Upper lobe of right lung (tissue), 1 donor: Measurements from ENCODE around the gene RNF115. TPM values are rescaled to one million over a fixed set of nuclear protein-coding genes. Genes with fewer than 3 reads are reported as not detected.

ENCODE experiments used
- ATAC-seq: fragments of 200-7000 bp; cut with Tn5 transposase; one replicate; pipeline ENCODE4 v1.9.1; 2020; ENCODE audit warnings: mild to moderate bottlenecking, moderate library complexity
- DNase-seq: peaks from one replicate; pipeline ENCODE4 v3.0.0-alpha.2; 2020
- H3K27ac ChIP-seq: fragments of 200-600 bp; one replicate; pipeline ENCODE4 v1.8.0; 2022
- H3K27me3 ChIP-seq: fragments of 200-600 bp; one replicate; pipeline ENCODE4 v1.8.0; 2022; ENCODE audit warnings: mild to moderate bottlenecking
- H3K36me3 ChIP-seq: fragments of 200-600 bp; one replicate; pipeline ENCODE4 v1.8.0; 2022
- H3K4me1 ChIP-seq: fragments of 200-600 bp; one replicate; pipeline ENCODE4 v1.8.0; 2022
- H3K4me3 ChIP-seq: fragments of 200-600 bp; one replicate; pipeline ENCODE4 v1.8.0; 2022; ENCODE audit warnings: mild to moderate bottlenecking
- H3K9me3 ChIP-seq: fragments of 200-600 bp; one replicate; pipeline ENCODE4 v1.8.0; 2022
- intact Hi-C: fragments of 100-400 bp; cut with DNase I; formaldehyde crosslinking; loops from one replicate; pipeline ENCODE4 v1.11.0; 2022
- microRNA-seq: library from miRNA; unstranded; fragments of <30 nt; microRNA quantifications from one replicate; pipeline ENCODE4 v1.2.0, GENCODE V29; 2020; ENCODE audit warnings: borderline microRNAs expressed
- total RNA-seq: library from RNA; stranded (reverse); fragmentation: NEBNext Ultra II Directional; extraction: Animal tissue kit (Norgen Biotek cat#: 25700); gene quantifications from one replicate; pipeline ENCODE4 v1.2.1, GENCODE V29; 2021
- TF ChIP-seq, protein P1 (sequence below): fragments of 200-600 bp; IDR thresholded peaks from one replicate; pipeline ENCODE4 v1.8.0; 2022; ENCODE audit warnings: antibody characterized with exemption
- donor health status: DM: no; HTN: yes; CAD: no; lungs with severe emphysema.

RNF115 gene
- total RNA-seq, 1 donor from 2014 or later, result 15.8 TPM

DNA sequence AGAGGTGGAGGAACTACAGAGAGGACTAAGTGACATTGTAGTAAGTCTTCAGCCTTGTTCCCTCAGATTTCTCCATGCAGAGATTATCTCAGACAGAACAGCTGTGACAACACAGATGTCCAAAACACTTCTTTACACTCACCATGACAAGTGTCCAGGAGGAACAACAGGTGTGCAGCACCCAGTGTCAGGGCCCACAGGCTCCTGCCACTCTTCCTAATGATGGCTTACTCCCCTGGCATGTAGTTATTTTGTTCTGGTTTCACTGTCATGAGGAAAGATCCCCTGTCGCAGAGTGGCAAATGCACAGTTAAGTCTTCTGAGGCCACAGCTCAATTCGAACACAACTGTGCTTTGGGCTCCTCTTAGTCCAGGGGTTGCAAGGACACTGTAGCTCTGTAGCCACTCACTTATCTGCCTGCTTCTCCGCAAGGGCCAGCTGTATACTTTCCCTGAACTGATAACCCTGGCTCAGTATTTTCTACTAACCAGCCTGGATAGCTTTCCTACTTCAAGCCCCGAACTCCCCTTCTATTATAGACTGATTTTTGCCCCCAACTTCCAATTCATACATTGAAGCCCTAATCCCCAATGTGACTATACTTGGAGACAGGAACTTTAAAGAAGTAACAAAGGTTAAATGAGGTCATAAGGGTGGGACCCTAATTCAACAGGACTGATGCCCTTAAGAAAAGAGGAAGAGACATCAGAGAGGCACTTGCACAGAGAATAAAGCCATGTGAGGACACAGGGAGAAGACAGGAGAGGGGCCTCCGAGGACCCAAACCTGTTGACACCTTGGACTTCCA is 127.9 kb downstream of the RNF115 start:
- no peaks in the 10 kb centered on the region for H3K9me3 ChIP-seq
- H3K4me1 ChIP-seq, result no peaks in the 10 kb centered on the region
- no peaks in the 10 kb centered on the region for H3K36me3 ChIP-seq
- ATAC-seq (peak; percentile 49), DNase-seq (no peak)
- H3K27me3 ChIP-seq, result no peaks in the 10 kb centered on the region
- intact Hi-C loops, result no loop called here
- H3K27ac ChIP-seq, result no peak overlapping the region
- TF ChIP-seq, protein P1, sequence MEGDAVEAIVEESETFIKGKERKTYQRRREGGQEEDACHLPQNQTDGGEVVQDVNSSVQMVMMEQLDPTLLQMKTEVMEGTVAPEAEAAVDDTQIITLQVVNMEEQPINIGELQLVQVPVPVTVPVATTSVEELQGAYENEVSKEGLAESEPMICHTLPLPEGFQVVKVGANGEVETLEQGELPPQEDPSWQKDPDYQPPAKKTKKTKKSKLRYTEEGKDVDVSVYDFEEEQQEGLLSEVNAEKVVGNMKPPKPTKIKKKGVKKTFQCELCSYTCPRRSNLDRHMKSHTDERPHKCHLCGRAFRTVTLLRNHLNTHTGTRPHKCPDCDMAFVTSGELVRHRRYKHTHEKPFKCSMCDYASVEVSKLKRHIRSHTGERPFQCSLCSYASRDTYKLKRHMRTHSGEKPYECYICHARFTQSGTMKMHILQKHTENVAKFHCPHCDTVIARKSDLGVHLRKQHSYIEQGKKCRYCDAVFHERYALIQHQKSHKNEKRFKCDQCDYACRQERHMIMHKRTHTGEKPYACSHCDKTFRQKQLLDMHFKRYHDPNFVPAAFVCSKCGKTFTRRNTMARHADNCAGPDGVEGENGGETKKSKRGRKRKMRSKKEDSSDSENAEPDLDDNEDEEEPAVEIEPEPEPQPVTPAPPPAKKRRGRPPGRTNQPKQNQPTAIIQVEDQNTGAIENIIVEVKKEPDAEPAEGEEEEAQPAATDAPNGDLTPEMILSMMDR, result no peak
- no peak overlapping the region for H3K4me3 ChIP-seq

DNA sequence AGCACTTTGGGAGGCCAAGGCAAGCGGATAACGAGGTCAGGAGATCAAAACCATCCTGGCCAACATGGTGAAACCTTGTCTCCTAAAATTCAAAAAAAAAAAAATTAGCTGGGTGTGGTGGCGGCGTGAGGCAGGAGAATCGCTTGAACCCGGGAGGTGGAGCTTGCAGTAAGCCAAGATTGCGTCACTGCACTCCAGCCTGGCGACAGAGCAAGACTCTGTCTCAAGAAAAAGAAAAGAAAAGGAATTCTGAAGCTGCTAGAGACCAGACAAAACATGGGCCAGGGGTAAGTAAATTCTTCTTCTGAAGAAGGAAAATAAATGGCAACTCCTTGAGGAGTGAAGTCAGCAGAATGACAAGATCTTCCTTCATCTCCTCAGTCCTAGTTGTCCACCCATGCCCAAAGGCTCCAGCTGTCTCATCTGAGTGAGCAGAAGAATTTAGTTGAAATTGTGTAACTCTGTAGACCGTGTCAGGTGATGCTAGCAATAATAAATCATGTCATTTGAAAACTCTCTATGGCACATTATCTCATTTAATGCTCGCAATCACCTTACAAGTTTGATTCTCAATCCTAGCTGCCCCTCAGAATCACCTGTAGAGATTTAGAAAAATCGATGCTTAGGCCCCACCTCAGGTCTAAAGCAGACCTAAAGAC is 131.0 kb downstream of the RNF115 start:
- no peak for DNase-seq
- Histone ChIP-seq H3K27ac (no peak overlapping the region), H3K36me3 (no peaks in the 10 kb centered on the region), H3K4me1 (no peaks in the 10 kb centered on the region), H3K9me3 (no peaks in the 10 kb centered on the region), H3K4me3 (no peak overlapping the region), H3K27me3 (no peaks in the 10 kb centered on the region)
- intact Hi-C loops, result no loop called here
- TF ChIP-seq, protein P1, result no peak
- no peak for ATAC-seq

DNA sequence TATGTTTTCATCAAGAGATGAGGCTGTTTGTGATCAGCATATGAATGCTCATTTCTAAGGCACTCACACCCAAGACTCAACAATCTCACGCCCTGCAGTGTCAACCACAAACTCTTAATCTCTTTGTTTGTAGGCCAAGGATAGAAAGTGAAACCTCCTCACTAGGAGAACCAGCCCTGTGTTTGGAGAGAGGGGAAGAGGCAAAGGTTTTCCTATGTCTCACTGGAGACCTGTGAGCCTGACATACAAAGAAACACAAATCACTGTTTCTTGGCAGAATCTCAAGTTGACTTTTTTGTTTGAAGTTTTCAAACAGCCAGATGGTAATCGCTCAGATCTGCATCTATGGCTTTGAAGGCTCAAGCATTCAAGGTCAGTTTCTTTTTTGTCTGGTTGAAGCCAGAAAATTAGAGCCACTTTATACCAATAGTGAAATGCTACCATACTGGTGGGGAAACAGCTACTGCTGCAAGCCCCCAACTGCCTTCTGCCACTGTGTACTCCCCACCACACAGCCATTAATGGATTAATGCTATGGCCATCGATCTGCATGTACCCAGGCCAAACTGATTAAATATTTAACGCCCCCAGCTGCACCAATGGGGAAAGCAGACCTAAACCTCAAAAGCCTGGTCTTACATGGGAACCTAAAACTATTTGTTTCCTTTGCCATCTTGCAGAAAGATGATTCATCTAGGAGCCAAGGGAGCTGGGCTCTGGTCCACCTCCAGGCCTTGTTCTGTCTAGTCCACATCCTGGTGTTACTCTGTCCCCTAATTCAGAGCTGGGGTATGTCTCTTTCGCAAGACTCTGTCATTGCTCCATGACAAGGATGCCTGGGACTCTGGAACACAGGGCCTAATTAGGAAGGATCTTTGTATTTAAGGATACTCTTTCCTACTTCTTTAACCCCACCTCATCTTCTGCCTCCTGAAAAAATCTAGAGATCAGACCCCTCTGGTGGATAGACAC is 133.0 kb downstream of the RNF115 start:
- H3K4me3 ChIP-seq, result no peak overlapping the region
- H3K27me3 ChIP-seq, result no peaks in the 10 kb centered on the region
- no peaks in the 10 kb centered on the region for H3K4me1 ChIP-seq
- H3K27ac ChIP-seq, result no peak overlapping the region
- DNase-seq (no peak), ATAC-seq (peak; percentile 58)
- H3K36me3 ChIP-seq, result no peaks in the 10 kb centered on the region
- TF ChIP-seq, protein P1, result no peak
- intact Hi-C loops, result no loop called here
- no peaks in the 10 kb centered on the region for H3K9me3 ChIP-seq

DNA sequence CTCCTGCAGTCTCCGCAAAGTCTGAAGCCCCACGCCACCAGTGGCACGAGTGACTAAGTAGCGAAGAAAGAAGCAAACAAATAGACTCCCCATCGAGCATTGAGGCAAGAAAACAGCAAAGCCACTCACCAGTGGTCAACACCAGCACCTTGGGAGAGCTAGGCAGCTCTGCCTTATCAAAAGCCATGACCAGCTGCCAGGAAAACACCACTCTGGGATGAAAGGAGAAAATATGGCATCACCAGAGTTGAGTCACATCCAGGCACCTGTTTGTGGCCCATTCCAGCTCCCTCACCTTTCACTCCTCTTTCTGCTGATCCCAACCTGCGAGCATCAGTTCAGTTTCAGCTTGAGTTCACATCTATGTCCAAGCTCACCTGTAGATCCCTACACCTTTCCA is 134.0 kb downstream of the RNF115 start:
- H3K27ac ChIP-seq, result no peak overlapping the region
- no peak for DNase-seq
- no peaks in the 10 kb centered on the region for H3K9me3 ChIP-seq
- H3K4me3 ChIP-seq, result no peak overlapping the region
- H3K27me3 ChIP-seq, result no peaks in the 10 kb centered on the region
- no peaks in the 10 kb centered on the region for H3K4me1 ChIP-seq
- TF ChIP-seq, protein P1, result no peak
- intact Hi-C loops, result no loop called here
- H3K36me3 ChIP-seq, result no peaks in the 10 kb centered on the region
- ATAC-seq, result no peak

DNA sequence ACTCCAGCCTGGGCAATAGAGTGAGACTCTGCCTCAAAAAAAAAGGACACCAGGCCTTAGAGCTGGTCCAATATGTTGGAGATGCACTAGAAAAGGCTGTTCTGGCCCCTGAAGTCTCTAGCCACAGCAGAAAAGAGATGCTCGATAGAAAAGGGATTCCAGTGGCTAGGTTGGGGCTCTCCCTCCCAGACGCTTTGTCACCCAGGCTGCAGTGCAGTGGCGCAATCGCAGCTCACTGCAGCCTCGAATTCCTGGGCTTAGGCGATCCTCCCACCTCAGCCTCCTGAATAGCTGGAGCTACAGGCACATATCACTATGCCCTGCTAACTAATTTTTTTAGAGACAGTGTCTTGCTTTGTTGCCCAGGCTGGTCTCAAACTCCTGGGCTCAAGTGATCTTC is 135.0 kb downstream of the RNF115 start:
- Histone ChIP-seq H3K9me3 (no peaks in the 10 kb centered on the region), H3K27me3 (no peaks in the 10 kb centered on the region), H3K4me1 (no peaks in the 10 kb centered on the region), H3K36me3 (no peaks in the 10 kb centered on the region), H3K27ac (no peak overlapping the region), H3K4me3 (no peak overlapping the region)
- intact Hi-C loops, result no loop called here
- ATAC-seq, result no peak
- TF ChIP-seq, protein P1, result no peak
- DNase-seq, result no peak

Small RNA genes lying within 50 kb of the gene (microRNA-seq; reads per million reads assigned to microRNA genes)
- not detected for gene MIR6736

Other genes with a start within 250 kb of the RNF115 start
- 17.7 TPM for gene GPR89A, start 216.1 kb downstream of the RNF115 start, total RNA-seq
- gene PDZK1, start 116.7 kb downstream of the RNF115 start, total RNA-seq, result 0.67 TPM
- gene CD160, start 104.6 kb downstream of the RNF115 start, total RNA-seq, result 0.93 TPM
- gene POLR3C, start 105 bp upstream of the RNF115 start, total RNA-seq, result 29.1 TPM
- gene NUDT17, start 21.5 kb upstream of the RNF115 start, total RNA-seq, result 1.8 TPM
- 29.2 TPM for gene PIAS3, start 35.0 kb upstream of the RNF115 start, total RNA-seq
- gene ANKRD35, start 61.8 kb upstream of the RNF115 start, total RNA-seq, result 1.6 TPM
- 10.8 TPM for gene ITGA10, start 86.0 kb upstream of the RNF115 start, total RNA-seq
- 31.0 TPM for gene PEX11B, start 94.6 kb upstream of the RNF115 start, total RNA-seq
- 102 TPM for gene RBM8A, start 103.4 kb upstream of the RNF115 start, total RNA-seq
- gene LIX1L, start 133.9 kb upstream of the RNF115 start, total RNA-seq, result 32.8 TPM
- gene ANKRD34A, start 140.5 kb upstream of the RNF115 start, total RNA-seq, result 0.69 TPM
- gene POLR3GL, start 140.6 kb upstream of the RNF115 start, total RNA-seq, result 21.4 TPM
- 945 TPM for gene TXNIP, start 172.5 kb upstream of the RNF115 start, total RNA-seq
- not detected for gene HJV, start 197.6 kb upstream of the RNF115 start, total RNA-seq